GM21529 (cell line): ENCODE results near the gene RBBP8.
A peak's percentile ranks its signal among the peaks of the same experiment; 100 is the strongest.

ENCODE experiments used
- ATAC-seq: cut with Tn5 transposase; IDR thresholded peaks from one replicate; pipeline ENCODE4 v1.9.1; 2021; ENCODE audit not compliant: unreplicated experiment

The RBBP8 gene

DNA sequence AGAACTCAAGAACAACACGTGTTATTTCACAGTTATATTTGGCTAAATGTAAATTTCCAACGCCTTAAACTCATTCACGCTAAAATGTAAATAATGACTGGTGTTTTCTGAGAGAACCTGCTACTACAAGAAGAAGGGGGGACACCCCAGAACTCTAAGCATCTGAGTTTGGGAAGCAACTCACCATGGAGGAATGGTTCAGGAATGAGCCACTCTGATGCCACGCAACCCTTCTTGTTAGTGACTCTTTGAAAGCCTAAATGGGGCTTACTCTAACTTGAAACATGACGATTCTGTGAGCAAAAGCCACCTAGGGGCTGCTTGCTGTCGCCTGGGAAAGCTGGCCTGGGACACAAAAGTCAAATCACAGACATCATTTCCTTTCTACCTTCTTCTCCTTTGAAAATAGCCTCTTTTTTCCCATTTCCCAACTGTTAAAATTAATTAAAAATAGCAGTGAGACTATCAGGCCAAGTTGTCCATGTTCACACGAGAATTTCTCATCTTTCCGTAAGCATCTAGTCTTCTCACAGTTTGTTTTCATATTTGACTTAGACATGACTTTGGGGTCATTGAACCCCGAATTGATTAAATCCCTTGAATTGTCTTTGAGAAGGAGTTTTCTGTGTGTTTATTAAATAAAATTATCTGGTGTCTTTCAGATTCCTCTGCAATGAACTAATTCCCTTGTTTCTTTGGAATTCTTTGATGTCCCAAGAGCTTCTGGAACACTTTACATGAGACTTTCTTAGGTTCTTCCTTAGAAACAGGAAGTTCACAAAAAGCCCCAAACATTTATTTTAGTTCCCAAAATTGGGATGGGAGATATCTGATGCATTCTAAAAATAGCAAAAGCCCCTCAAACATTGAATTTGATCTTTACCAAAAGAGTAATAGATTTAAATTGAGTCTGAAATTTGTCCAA lies 126.7 kb downstream of the RBBP8 start:
- no peak for ATAC-seq

DNA sequence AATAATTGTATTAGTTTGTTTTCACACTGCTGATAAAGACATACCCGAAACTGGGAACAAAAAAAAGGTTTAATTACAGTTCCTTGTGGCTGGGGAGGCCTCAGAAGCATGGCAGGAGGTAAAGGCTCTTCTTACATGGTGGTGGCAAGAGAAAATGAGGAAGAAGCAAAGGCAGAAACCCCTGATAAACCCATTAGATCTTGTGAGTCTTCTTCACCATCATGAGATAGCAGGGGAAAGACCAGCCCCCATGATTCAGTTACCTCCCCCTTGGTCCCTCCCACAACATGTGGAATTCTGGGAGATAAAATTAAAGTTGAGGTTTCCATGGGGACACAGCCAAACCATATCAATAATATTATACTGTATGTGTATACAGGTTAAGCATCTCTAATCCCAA lies 128.9 kb downstream of the RBBP8 start:
- no peak for ATAC-seq

- ATAC-seq, result no peak
Measured at GRCh38 chr18:23063502-23063901, 130.4 kb downstream of the RBBP8 start.

DNA sequence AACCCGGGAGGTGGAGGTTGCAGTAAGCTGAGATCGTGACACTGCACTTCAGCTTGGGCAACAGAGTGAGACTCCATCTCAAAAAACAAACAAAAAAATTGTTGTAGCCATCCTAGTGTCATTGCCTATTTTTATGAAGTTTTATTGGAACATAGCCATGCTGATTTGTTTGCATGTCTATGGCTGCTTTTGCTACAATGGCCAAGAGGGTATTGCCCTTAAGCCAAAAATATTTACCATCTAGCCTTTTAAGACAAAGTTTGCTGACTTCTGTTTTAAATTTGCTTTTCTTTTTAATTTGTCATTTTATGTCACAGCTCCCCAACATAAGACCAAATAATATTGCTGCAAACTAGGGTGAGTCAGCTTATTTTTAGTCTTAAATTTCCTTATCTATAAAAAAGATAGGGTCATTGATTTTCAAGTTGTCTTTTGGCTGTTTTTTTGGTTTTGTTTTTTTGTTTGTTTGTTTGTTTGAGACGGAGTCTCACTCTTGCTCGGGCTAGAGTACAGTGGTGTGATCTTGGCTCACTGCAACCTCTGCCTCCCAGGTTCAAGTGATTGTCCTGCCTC lies 132.2 kb downstream of the RBBP8 start:
- ATAC-seq, result no peak

GRCh38 chr18:23066060-23066459 lies 132.9 kb downstream of the RBBP8 start:
- no peak for ATAC-seq

DNA sequence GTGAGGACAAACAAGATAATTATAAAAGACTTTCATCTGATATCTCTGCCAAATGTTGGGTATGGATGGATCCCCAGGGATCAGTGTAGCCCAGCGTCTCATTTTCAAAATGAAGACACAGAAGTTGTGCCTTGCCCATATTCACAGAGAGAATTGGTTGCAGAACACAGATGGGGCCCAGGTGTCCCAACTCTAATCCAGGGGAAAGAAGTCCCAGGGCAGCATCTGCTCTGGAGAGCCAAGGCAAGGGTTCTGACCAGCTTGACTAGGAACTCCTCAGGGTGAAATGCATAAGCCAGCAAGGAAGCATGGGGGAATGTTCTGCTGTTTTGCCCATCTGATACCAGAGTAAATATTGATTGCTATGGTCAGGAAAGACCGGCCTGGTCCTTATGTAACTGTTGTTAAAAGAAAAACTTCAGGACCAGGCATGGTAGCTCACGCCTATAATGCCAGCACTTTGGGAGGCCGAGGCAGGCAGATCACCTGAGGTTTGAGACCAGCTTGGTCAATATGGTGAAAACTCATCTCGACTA lies 133.4 kb downstream of the RBBP8 start:
- no peak for ATAC-seq

GRCh38 chr18:23067236-23067635 lies 134.1 kb downstream of the RBBP8 start:
- no peak for ATAC-seq

DNA sequence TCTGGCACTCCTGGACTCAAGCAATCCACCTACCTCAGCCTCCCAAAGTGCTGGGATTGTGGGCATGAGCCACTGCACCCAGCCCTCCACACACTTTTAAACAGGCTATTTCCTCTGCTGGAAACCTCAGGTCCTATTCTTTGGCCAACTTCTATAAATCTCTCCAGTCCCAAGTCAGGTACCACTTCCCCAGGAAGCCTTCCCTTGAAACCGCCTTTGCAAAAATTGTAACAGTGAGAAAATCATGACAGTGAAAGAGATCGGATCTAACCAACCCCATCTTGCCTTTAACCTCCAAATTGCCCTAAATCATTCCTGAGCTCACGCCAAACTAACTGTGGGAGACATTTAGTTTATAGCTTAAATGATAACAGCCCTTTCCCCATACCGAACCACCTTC lies 134.9 kb downstream of the RBBP8 start:
- ATAC-seq, result no peak

DNA sequence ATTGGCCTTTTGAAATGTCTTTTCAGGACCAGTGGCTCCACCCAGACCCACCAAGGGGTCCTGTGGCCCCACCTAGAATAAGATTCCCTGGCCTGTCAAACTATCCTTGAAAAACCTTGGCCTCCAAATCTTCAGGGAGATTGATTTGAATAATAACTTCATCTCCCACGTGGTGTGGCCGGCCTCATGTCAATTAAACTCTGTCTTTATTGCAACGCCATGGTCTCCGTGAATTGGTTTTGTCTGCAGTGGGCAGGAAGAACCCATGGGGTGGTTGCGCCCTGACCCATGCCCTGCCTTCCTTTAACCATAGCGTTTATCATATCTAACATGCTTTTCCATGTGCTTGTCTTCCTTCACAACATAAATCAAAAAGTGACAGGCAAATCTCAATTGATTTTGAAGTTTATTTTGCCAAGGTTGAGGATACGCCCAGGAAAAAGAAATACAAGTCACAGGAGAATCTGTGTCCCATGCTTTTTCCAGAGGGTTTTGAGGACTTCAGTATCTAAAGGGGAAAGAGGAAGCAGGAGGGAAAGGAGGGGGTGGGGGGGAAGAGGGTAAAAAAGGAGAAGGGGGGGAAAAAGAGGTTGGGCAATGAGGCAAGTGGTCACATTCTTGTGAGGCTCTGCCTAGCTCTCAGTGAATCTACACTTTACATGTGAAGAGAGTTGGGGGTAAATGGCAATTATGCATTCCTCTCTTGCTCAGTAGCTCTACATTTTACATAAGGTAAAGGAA lies 135.6 kb downstream of the RBBP8 start:
- ATAC-seq, result no peak

DNA sequence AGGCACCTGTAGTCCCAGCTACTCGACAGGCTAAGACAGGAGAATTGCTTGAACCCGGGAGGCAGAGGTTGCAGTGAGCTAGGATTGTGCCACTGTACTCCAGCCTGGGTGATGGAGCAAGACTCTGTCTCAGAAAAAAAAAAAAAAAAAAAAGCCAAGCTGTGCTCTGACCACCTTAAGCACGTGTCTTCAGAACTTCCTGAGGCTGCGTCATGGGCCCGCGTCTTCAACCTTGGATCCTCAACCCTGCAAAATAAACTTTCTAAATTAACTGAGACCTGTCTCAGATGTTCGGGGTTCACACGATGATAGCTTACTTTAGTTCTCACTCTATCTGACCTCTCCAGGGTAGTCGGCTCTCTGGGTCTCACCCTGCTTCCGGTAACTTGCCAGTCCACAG lies 136.4 kb downstream of the RBBP8 start:
- ATAC-seq, result no peak

GRCh38 chr18:23069898-23070297 lies 136.8 kb downstream of the RBBP8 start:
- ATAC-seq, result no peak

DNA sequence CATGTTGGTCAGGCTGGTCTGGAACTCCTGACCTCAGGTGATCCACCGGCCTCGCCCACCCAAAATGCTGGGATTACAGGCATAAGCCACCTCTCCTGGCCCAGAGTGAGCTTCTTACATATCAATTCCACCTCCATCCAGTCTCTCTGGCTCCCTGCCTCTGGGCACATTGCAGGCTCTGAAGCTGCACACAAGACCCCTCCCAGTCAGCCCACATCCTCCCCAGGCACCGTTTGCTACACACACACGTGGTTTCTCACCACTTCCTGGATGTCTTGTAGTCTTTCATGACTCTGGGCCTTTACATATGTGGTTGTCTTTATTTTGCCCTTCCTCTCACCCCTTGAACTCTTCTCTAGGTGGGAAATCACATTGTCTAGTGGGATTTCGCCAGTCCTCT lies 138.2 kb downstream of the RBBP8 start:
- ATAC-seq, result peak; percentile 99

GRCh38 chr18:23072079-23072478 lies 139.0 kb downstream of the RBBP8 start:
- no peak for ATAC-seq

- no peak for ATAC-seq
Measured at GRCh38 chr18:23073996-23074606, 141.0 kb downstream of the RBBP8 start.
